Right hindlimb (tissue), 1 donor: ENCODE results near the gene TLR9.
A peak's percentile ranks its signal among the peaks of the same experiment; 100 is the strongest.

ENCODE experiments used
- DNase-seq: peaks from one replicate; pipeline ENCODE4 v3.0.0-alpha.2; 2018

Gene TLR9

GRCh38 chr3:52246728-52247408 lies 21.4 kb upstream of the TLR9 start:
- no peak for DNase-seq

- DNase-seq: no peak
These were observed 20.8 kb upstream of the TLR9 start for GRCh38 chr3:52246264-52246620.

- DNase-seq: peak; percentile 72
These were observed 20.1 kb upstream of the TLR9 start, which contains the start of gene PPM1M for GRCh38 chr3:52245322-52246263. Gene PPM1M, plus strand, starts transcription at chr3:52245759. Its CDS starts 66 bp downstream, at chr3:52245825.

GRCh38 chr3:52243791-52244628 lies 18.6 kb upstream of the TLR9 start:
- DNase-seq: no peak

- no peak for DNase-seq
These were observed 16.6 kb upstream of the TLR9 start for GRCh38 chr3:52242039-52242438.

GRCh38 chr3:52240886-52241370 lies 15.5 kb upstream of the TLR9 start:
- no peak for DNase-seq

- DNase-seq: no peak
These were observed 14.8 kb upstream of the TLR9 start for GRCh38 chr3:52240059-52240885.

GRCh38 chr3:52238761-52239701 lies 13.6 kb upstream of the TLR9 start, which contains the start of gene TWF2:
Gene TWF2, minus strand, starts transcription at chr3:52239158. Its CDS starts 142 bp downstream, at chr3:52239016.
- peak; percentile 91 for DNase-seq

- no peak for DNase-seq
These were observed 12.8 kb upstream of the TLR9 start for GRCh38 chr3:52238193-52238760.

GRCh38 chr3:52237657-52238172 lies 12.3 kb upstream of the TLR9 start:
- DNase-seq: peak; percentile 65

- DNase-seq: no peak
These were observed 11.7 kb upstream of the TLR9 start for GRCh38 chr3:52237006-52237656.

- DNase-seq: no peak
These were observed 11.0 kb upstream of the TLR9 start for GRCh38 chr3:52236424-52236886.

GRCh38 chr3:52234516-52235447 lies 9.3 kb upstream of the TLR9 start:
- no peak for DNase-seq

- DNase-seq: no peak
These were observed 8.5 kb upstream of the TLR9 start for GRCh38 chr3:52233968-52234367.

- no peak for DNase-seq
These were observed 7.7 kb upstream of the TLR9 start for GRCh38 chr3:52233108-52233591.

GRCh38 chr3:52232279-52233107 lies 7.0 kb upstream of the TLR9 start:
- DNase-seq: no peak
